Measurements from ENCODE around the gene SSTR3. TPM values are rescaled to one million over a fixed set of nuclear protein-coding genes. Genes with fewer than 3 reads are reported as not detected.

The SSTR3 gene
- total and polyA plus RNA-seq, 9 of the 15 experiments (the other 6 are each of a cell fraction or from before 2014, with no cell fraction given), result 0.03 TPM; not detected in 8

GRCh38 chr22:37207981-37208380 is 4.3 kb downstream of the SSTR3 start:
- H3K27me3 ChIP-seq (ENCODE audit: control insufficient read depth in 2 of 2, insufficient read depth in 2 of 2, low read length in 2 of 2), result peaks cover 0 to 4% of the 10 kb centered on the region in 2 experiments; a peak in 2 of 5 replicates
- WGBS (ENCODE audit: insufficient coverage, low coverage, missing lambda C conversion rate), result 6% methylated on average over 7 of the region's 7 CpGs
- no peaks in the 10 kb centered on the region for H3K9me3 ChIP-seq (replicated peaks; ENCODE audit: control insufficient read depth, insufficient read depth, low read depth, low read length)
- no peaks in the 10 kb centered on the region for H3K79me2 ChIP-seq (ENCODE audit: control insufficient read depth, insufficient read depth, low read length)
- H3K36me3 ChIP-seq (ENCODE audit: control insufficient read depth, insufficient read depth, low read length), result no peaks in the 10 kb centered on the region
- H2AFZ ChIP-seq (ENCODE audit: low read depth, low read length), result no peak overlapping the region
- ATAC-seq (no peak), DNase-seq (ENCODE audit: extremely low read depth in 1 of 4, low spot score in 3 of 4) (no peak), FAIRE-seq (no peak)
- no peak overlapping the region for H3K9ac ChIP-seq (ENCODE audit: insufficient read depth in 1 of 2, low read depth in 2 of 2, low read length in 2 of 2)
- BruUV-seq (replicated peaks), result no TSS peak
- no peak overlapping the region for H3K27ac ChIP-seq (ENCODE audit: extremely low read depth, low read depth, low read length)
- intact Hi-C loops (cut with micrococcal nuclease) (no loop called here), in situ Hi-C loops (cut with MboI) (no loop called here)
- POLR2A ChIA-PET, result interaction anchor here (1.4 kb wide), 1 partner anchor 9 kb away, joined by 4 read pairs; no protein-coding TSS in a partner anchor
- H3K4me1 ChIP-seq (replicated peaks in 1 of 2; ENCODE audit: control insufficient read depth in 2 of 2, insufficient read depth in 2 of 2, low read length in 2 of 2), result peaks cover 0 to 33% of the 10 kb centered on the region in 2 experiments; a peak in 3 of 5 replicates
- H4K20me1 ChIP-seq (replicated peaks; ENCODE audit: control insufficient read depth, insufficient read depth, low read length), result no peaks in the 10 kb centered on the region
- no peak overlapping the region for H3K4me2 ChIP-seq (ENCODE audit: insufficient read depth, low read length)
- H3K9me1 ChIP-seq (ENCODE audit: control insufficient read depth, insufficient read depth, low read length), result no peaks in the 10 kb centered on the region
- CTCF ChIA-PET (ENCODE audit: low intra/inter-chr PET ratio), result no interaction called here
- no peak overlapping the region for H3K4me3 ChIP-seq
- TF ChIP-seq JUN (IDR thresholded peaks at IDR 0.05; ENCODE audit: borderline replicate concordance, low read depth, low read length) (no peak), JUN (CRISPR knock-in tag; IDR thresholded peaks at IDR 0.05; ENCODE audit: borderline replicate concordance) (no peak), RHOXF2B (CRISPR knock-in tag; conservative IDR thresholded peaks at IDR 0.05) (no peak), TSHZ1 (CRISPR knock-in tag; IDR thresholded peaks at IDR 0.05) (no peak), XRCC4 (IDR thresholded peaks at IDR 0.05; ENCODE audit: extremely low read depth, insufficient read depth, insufficient read length) (no peak), ZNF121 (CRISPR knock-in tag; conservative IDR thresholded peaks at IDR 0.05) (no peak), ZNF584 (CRISPR knock-in tag; IDR thresholded peaks at IDR 0.05; ENCODE audit: low read depth) (no peak), ZBTB5 (IDR thresholded peaks at IDR 0.05) (no peak), EHMT2 (IDR thresholded peaks at IDR 0.05) (no peak), HNRNPH1 (optimal IDR thresholded peaks at IDR 0.05; ENCODE audit: low read depth, low read length) (no peak), MBD2 (IDR thresholded peaks at IDR 0.05; ENCODE audit: borderline replicate concordance, low read depth) (no peak), KHSRP (IDR thresholded peaks at IDR 0.05) (no peak), THAP12 (CRISPR knock-in tag; IDR thresholded peaks at IDR 0.05) (no peak), BRD9 (IDR thresholded peaks at IDR 0.05; ENCODE audit: low read depth, partially characterized antibody) (no peak), SREBF2 (CRISPR knock-in tag; IDR thresholded peaks at IDR 0.05) (no peak)

All from K562 (cell line).